ENCODE data around the gene CTNND1. TPM values are rescaled to one million over a fixed set of nuclear protein-coding genes. Genes with fewer than 3 reads are reported as not detected.

The CTNND1 gene
- total and polyA plus RNA-seq, 10 of the 15 experiments (the other 5 are each of a cell fraction or from before 2014, with no cell fraction given): 4.7 to 70.0 (median 30.0) TPM

DNA sequence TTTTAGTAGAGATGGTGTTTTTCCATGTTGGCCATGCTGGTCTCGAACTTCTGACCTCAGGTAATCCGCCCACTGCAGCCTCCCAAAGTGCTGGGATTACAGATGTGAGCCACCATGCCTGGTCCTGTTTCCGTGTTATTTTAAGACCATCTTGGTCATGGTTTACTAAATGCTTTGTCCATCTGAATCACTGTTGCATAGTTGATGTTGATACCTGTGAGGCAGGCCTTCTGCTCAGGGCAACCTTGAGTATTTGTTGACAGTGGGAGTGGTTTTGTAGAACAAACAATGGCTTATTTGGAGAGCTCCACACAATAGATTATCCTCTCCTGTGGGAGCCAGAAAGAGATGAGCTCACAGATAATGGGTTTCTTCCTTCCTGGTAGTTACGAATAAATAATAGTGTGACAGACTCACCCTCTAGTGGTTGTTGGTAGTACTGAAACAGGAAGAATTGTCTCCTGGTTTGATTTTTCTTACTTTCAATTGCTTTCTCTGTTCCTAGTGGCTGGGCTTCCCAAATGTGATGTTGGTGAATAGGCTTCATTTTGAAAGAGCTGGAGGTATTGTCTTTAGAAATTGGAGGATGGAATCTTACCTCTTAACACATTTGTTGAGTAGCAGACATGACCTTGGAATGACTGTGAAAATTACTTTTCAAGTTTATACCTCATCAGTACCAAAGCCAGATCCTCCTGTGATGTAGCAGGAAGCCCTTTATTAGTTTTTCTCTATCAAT is 39.0 kb downstream of the CTNND1 start (continued):
- TF ChIP-seq POLR2AphosphoS5 (IDR thresholded peaks at IDR 0.05; ENCODE audit: low read length) (no peak), TAF1 (IDR thresholded peaks at IDR 0.05; ENCODE audit: borderline replicate concordance, low read depth, low read length) (no peak), ZNF24 (IDR thresholded peaks at IDR 0.05) (peak; percentile 59; the same call in 1 of the 2 replicates), TARDBP (IDR thresholded peaks at IDR 0.05; ENCODE audit: borderline replicate concordance) (no peak), SIN3A (IDR thresholded peaks at IDR 0.05; ENCODE audit: low read depth, low read length) (no peak), ATF7 (IDR thresholded peaks at IDR 0.05; ENCODE audit: low read depth) (peak; percentile 84), RCOR1 (conservative IDR thresholded peaks at IDR 0.05; ENCODE audit: low read depth, low read length) (no peak), NRF1 (conservative IDR thresholded peaks at IDR 0.05; ENCODE audit: low read depth, low read length) (no peak), ZNF217 (IDR thresholded peaks at IDR 0.05) (no peak), EGR1 (IDR thresholded peaks at IDR 0.05; ENCODE audit: borderline replicate concordance in 1 of 2, low read depth in 2 of 2, low read length in 2 of 2) (no peak), KLF5 (IDR thresholded peaks at IDR 0.05; ENCODE audit: partially characterized antibody) (no peak), YBX1 (IDR thresholded peaks at IDR 0.05) (no peak)
- TF ChIP-seq, protein P1, sequence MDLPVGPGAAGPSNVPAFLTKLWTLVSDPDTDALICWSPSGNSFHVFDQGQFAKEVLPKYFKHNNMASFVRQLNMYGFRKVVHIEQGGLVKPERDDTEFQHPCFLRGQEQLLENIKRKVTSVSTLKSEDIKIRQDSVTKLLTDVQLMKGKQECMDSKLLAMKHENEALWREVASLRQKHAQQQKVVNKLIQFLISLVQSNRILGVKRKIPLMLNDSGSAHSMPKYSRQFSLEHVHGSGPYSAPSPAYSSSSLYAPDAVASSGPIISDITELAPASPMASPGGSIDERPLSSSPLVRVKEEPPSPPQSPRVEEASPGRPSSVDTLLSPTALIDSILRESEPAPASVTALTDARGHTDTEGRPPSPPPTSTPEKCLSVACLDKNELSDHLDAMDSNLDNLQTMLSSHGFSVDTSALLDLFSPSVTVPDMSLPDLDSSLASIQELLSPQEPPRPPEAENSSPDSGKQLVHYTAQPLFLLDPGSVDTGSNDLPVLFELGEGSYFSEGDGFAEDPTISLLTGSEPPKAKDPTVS (IDR thresholded peaks at IDR 0.05; ENCODE audit: low read depth, low read length): no peak
- TF ChIP-seq, protein P2, sequence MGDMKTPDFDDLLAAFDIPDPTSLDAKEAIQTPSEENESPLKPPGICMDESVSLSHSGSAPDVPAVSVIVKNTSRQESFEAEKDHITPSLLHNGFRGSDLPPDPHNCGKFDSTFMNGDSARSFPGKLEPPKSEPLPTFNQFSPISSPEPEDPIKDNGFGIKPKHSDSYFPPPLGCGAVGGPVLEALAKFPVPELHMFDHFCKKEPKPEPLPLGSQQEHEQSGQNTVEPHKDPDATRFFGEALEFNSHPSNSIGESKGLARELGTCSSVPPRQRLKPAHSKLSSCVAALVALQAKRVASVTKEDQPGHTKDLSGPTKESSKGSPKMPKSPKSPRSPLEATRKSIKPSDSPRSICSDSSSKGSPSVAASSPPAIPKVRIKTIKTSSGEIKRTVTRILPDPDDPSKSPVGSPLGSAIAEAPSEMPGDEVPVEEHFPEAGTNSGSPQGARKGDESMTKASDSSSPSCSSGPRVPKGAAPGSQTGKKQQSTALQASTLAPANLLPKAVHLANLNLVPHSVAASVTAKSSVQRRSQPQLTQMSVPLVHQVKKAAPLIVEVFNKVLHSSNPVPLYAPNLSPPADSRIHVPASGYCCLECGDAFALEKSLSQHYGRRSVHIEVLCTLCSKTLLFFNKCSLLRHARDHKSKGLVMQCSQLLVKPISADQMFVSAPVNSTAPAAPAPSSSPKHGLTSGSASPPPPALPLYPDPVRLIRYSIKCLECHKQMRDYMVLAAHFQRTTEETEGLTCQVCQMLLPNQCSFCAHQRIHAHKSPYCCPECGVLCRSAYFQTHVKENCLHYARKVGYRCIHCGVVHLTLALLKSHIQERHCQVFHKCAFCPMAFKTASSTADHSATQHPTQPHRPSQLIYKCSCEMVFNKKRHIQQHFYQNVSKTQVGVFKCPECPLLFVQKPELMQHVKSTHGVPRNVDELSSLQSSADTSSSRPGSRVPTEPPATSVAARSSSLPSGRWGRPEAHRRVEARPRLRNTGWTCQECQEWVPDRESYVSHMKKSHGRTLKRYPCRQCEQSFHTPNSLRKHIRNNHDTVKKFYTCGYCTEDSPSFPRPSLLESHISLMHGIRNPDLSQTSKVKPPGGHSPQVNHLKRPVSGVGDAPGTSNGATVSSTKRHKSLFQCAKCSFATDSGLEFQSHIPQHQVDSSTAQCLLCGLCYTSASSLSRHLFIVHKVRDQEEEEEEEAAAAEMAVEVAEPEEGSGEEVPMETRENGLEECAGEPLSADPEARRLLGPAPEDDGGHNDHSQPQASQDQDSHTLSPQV (IDR thresholded peaks at IDR 0.05): no peak

All from GM12878 (cell line).